GM21717 (cell line): ENCODE results near the gene METAP1D.

Experiments used
- ATAC-seq: cut with Tn5 transposase; IDR thresholded peaks from one replicate; pipeline ENCODE4 v1.9.1; 2021; ENCODE audit warnings: mild to moderate bottlenecking, moderate library complexity; ENCODE audit not compliant: unreplicated experiment

METAP1D gene

DNA sequence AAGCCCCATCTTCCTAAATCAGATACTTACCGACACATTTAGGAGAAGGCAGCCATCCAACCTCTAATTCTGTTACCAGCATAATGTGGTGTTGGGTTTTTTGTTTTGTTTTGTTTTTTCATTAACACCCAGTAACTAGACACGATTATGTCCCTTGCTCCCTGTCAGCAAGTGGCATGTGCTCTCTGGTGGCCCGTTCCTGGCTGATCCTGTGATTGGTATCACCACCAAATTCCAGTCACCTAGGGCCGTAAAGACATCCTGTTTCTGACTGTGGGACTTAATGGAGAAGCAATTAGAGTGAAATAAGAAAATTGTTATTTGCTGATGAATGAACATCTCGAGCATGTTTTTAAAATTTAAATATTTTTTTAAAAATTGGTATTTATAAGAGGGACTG, 79.7 kb downstream of the METAP1D start:
- ATAC-seq, result no peak

DNA sequence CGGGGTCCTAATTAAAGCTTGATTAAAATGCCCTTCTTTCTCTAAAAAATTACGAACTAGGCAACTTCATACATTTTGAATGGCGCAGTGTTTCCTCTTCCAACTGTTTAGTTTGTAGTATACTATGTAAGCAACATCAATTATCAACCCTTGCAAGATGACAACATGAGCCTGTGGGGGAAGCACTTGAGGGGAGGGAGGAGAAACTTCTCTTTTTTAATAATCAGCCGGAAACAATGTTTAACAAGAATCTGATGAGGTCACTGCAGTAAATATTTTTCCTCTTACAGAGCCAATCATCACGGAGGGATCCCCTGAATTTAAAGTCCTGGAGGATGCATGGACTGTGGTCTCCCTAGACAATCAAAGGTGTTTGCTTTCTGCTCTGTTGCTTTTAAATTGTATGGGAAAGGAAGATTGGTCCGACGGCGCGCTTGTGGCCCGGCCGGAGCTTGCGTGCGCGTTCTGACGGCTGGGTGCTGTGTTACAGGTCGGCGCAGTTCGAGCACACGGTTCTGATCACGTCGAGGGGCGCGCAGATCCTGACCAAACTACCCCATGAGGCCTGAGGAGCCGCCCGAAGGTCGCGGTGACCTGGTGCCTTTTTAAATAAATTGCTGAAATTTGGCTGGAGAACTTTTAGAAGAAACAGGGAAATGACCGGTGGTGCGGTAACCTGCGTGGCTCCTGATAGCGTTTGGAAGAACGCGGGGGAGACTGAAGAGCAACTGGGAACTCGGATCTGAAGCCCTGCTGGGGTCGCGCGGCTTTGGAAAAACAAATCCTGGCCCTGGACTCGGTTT, 80.3 kb downstream of the METAP1D start:
- no peak for ATAC-seq

DNA sequence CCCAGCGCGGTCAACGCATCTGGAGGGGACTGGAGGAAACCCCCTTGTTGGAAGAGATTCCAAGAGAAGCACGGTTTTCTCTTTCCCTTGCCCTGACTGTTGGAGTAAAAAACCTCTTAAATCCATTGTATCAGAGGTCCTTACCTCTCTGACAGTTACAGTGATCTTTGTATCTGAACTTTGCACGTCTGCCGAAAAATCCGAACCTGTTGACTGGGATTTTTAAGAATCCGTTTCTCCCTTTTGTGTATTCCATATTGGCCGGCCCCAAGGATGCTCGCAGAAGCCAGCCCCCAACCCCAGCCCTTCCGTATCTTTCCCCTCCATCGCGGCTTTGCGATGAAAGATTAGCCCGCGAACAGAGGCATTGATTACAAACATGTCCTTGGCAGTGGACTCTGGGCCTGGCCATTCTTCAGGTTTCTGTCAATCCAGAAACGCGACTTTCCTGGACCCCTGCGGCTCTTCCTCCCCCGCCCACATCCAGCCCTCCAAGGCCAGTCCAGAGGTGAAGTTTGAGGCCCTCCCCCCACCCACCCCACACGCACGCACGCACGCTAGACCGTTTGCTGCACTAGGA, 81.0 kb downstream of the METAP1D start:
- no peak for ATAC-seq

DNA sequence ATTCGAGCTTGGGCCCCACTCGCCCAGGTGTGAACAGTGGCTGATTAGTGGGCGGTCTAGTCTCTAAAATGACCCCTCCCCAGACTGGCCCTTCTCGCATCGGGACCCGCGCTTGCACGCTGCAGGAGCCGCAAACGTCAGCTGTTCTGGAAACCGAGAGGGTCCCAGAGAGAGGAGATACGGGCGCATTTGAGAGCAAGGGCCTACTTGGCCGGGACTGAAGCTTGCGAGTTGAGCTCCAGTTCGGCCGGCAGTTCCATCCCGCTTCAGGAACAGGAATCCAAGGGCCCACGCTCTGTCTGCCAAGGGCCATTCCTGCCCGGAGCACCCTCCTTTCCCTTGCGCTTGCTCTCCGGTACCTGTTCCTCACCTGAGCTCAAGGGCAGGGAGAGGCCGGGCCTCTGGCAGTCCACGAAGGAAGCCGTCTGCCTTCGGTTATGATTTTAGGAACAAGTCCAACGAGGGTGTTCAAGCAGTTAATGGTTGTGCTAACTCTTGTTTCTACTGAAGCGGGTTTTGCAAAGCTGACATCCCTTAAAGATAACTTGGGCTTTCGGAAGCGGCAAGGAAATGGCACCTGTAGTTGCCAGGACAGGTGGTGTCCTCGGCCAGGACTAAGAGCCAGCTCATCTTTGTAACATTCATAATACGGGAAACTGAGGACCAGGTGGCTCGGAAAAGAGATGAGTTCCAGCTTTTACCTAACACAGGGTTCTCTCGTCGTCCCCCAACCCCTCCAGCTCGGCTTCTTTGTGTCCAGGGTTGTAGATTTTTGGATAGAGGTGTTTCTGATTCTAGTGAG, 81.7 kb downstream of the METAP1D start:
- ATAC-seq, result no peak

DNA sequence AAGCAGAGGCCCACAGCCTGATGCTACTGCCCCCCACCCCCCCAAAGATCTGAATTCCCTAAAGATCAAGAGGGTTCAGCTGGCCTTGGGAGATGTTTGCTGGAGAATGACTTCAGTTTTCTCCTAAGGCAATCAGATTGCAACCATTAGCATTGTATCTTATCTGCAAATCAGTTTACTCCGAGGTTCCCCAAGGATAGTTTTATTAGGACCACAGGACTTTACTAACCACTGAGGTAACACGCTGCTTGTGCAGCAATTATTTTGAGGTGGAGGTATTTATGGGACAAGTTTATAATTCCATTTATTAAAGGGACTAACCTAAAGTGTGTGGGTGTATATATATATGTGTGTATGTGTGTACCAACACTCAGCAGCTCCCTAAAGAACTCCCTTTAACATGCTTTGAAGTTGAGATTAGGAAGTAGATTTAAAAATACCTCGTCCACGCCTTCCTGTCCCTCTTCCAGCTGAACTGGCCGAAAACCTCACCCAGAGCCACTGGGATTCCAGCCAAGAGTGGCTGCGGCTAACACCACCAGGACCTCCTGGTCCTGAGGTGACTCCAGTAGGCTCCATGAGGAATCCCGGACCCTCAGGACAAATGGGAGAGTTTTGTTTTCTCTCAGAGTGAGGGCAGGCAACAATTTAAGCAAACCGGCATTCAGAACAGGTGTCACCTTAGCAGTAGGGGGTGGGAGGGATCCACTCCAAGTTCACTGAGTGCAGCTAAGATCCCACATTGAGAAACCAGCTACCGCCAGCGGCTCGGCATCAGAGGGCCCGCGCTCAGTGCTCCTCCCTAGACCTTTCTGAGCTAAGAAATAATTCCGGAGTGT, 82.6 kb downstream of the METAP1D start:
- no peak for ATAC-seq

DNA sequence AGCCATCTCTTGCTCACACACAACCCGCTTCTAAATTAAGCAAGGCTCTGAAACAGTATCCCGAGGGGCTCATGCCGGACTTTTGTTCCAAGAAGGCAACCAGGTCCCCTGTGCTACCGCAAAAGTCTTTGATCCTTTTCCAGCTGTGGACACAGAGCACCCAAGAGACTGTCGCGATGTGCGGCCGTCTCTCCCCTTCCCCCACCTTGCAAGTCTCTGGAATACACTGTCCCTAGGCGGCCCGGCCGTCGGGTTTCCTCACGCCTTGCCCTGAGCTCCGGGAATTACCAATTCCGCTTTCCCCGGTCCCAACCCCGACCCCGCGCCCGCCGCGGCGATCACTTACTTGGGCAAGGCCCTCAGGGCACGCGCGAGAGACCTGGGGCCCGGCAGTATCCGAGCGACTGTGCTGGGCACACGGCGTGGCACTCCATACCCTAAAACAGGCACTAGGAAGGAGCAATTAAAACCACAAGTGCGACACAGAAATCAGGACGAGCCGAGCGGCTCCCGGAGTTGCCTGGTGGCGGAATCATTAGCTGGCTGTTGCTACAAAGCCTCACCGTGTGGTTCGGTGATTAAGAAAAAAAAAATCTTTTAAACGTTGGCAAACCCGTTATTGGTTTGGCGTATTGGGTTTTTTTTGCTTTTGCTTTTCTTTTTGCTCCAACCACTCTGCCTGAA, 83.3 kb downstream of the METAP1D start:
- no peak for ATAC-seq

DNA sequence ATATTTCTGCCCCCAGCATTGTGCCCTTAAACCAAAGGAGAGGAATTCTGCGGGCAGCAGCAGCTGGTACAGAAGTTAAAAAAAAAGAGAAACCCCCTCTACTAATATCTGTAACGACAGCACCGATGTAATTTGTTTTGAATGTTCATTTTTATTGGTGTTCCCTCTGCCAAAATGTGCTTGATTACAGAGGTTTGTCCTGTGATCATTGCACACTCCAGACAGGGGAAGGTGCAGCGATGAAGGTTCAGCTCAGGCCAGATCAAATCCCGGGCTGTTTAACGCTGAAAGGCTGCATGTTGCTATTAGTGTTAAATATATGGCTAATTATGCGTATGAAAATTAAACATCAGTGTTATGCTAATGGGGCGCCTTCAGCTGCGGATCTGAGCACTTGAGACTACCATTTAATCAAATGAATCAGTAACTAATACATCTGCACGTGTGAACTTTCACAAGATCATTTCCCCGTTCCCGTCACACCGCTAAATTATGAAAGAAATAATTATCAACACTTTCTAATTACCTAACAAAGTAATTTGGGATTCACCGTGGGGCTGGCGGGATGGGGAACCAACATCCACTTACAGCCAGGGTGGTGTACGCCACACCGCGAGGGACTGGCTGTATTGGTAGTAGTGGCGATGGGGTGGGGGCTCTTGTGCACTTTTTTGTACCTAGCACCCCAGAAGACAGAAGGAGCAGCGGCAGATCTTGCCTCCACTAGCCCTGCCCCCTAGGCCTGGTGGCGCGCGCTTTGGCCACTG, 84.1 kb downstream of the METAP1D start:
- ATAC-seq, result no peak

DNA sequence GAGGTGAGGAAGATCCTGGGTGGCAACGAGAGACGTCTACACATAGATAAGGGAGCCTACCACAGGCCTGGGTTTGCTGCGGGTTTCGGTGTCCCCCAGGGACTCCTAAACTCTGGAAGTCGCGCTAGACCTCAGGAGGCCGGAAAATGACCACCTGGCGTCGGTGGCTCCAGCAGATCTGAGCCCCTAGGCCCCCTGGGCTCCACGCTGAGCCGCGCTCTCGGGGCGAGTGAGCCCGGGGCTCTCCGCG, 84.6 kb downstream of the METAP1D start:
- no peak for ATAC-seq

DNA sequence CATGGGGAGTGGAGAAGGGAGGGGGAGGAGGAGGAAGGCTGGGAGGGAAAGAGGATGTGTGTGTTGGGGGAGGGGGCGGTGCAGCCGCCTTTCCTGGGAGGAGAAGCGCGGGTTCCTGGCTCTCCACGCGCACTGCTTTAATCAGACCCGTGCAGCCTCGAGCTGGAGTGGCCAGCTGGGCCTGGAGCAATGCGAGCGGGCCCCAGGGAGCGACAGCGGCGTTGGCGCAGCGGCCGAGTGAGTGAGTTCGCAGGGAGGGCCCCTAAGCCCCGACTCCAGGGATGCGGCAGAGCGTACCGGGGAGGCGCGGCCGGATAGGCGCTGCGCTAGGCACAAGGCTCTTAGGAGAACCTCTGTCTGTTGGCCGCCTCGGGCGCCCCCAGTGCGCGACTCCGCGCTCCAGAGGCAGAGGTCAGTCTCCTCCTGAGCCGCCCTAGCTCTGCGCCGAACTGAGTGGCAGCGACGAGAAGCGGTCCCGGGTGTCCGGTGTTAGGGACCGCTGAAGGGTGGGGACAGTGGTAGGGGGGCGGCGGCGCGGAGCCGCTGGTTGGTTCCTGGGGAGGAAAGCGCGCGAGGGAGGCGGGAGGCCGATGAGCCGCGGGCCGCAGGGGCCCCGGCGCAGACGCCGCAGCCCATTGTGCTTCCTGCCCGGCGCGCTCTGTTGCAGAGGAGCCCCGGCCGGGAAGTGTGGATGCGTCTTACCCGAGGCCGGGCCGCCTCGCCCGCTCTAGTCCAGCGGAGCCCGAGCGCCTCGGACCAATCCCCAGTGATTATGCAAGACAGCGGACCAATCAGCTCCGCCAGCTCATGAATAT, 85.1 kb downstream of the METAP1D start:
- peak; percentile 88 for ATAC-seq

DNA sequence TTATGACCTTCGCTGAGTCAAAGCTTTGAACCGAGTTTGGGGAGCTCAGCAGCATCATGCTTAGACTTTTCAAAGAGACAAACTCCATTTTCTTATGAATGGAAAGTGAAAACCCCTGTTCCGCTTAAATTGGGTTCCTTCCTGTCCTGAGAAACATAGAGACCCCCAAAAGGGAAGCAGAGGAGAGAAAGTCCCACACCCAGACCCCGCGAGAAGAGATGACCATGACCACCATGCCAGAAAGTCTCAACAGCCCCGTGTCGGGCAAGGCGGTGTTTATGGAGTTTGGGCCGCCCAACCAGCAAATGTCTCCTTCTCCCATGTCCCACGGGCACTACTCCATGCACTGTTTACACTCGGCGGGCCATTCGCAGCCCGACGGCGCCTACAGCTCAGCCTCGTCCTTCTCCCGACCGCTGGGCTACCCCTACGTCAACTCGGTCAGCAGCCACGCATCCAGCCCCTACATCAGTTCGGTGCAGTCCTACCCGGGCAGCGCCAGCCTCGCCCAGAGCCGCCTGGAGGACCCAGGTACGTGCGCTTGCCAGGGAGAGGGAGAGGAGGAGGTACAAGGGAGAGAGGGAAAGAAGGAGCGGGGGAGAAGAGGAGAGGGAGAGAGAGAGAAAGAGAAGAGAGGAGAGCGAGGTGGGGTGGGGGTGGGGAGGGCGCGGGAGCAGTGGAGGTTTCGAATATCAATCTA, 85.9 kb downstream of the METAP1D start, which contains the start of gene DLX1:
Gene DLX1, plus strand, starts transcription at position 48 of the 700 bp plus-strand sequence. Its CDS starts 171 bp downstream, at position 219.
- ATAC-seq, result no peak

DNA sequence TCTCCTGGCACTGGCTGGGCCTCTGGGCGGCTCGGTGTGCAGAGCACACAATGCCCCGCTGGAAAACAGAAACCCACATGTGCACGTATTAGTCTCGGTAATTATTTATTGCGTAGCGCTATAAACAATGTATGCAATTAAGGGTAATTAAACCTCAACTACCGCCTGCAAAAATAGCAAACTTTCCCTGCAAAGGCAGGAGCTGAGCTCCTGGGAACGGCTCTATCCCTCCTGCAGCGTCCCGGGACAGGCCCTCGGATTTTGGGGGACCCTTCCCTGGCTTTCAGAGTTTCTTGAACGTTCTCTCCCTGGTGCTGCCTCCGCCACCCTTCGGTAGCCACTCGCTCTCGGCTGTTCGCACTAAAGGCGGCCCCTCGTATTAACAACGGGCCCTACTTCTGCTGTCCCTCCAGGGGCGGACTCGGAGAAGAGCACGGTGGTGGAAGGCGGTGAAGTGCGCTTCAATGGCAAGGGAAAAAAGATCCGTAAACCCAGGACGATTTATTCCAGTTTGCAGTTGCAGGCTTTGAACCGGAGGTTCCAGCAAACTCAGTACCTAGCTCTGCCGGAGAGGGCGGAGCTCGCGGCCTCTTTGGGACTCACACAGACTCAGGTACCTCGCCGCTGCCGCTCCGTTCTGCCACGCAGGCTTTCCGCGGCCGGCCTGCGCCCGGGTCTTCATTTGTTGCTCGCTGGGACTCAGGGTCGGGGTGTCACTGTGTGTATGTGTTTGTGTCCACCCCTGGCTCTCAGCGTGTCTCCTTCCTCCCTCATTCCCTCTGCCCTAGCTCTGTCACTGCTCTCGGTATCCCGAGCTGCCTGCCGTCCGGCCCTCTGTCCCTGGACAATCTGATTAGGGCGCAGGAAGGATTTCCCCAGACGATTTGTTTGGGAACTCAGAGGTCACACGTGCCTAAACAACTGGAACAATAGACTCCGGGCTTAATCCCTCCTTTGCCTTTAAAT, 86.8 kb downstream of the METAP1D start:
- ATAC-seq, result no peak

DNA sequence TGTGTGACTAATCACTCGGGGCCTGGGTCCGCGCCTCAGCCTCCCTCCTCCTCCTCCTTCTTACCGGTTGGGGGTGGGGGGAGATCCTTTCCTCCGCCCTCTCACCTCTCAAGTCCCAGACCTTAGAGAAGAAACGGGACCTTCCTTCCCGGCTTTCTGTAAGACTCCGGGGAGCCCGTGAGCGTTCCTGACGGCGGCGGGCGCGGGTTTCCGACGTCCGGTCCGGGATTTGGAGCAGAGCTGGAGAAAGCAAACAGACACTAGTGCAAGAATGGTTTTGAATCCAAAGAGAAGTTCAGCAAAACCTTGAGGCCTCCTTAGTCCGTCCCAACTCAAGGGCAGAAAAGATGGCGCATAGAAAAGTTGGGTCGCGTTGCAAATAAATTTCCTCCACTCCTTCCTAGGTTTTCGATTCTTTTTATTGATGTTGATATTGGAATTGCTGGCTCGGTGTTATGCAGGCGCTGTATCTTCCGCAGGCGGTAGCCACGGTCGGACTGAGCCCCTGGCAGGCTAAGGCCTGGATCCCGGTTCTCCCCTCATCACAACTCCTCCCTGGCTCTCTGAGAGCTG, 87.5 kb downstream of the METAP1D start:
- ATAC-seq, result no peak

DNA sequence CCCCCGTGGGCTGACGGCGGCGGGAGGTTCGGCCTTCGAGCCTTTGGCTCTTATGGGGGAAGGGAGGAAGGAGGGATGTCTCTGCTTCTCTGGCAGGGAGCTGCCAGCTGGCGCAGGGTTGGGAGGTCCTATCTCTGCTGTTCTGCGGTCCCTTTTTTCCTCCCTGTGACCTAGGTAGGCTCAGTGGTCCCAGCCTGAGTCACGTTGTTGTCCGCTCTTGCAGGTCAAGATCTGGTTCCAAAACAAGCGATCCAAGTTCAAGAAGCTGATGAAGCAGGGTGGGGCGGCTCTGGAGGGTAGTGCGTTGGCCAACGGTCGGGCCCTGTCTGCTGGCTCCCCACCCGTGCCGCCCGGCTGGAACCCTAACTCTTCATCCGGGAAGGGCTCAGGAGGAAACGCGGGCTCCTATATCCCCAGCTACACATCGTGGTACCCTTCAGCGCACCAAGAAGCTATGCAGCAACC, 88.1 kb downstream of the METAP1D start:
- ATAC-seq, result no peak

DNA sequence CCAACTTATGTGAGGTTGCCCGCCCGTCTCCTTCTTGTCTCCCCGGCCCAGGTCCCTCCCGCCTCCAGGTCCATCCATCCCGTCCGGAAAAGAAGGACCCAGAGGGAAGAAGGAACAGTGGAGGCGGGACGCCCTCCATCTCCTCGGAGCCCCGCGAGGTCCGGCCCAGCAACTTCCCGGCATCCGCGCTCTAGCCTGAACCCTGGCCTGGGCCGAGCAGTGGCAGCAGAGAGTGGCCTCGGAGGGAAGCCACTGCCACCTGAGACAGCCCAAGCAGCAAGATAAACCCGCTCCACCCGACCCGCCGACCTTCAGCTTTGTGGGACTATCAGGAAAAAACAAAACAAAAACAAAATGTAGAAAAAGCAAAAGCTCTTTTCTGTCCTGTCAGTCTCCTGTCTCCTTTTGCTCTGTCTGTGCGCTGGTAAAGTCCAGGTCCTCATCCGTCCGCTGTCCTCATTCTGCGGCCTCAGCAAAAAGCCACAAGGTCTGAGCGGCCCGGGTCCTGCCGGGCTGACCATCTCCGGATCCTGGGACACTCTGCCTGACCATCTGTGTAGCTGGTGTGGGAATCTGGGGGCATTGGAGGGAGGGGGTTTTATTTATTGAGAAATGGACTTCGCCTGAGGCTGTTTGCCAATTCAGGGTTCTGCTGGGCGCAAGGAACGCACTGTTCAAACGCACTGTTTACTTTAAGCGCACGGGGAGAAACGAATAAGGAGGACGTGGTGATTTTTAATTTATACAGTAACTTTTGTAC, 88.7 kb downstream of the METAP1D start:
- ATAC-seq, result no peak

DNA sequence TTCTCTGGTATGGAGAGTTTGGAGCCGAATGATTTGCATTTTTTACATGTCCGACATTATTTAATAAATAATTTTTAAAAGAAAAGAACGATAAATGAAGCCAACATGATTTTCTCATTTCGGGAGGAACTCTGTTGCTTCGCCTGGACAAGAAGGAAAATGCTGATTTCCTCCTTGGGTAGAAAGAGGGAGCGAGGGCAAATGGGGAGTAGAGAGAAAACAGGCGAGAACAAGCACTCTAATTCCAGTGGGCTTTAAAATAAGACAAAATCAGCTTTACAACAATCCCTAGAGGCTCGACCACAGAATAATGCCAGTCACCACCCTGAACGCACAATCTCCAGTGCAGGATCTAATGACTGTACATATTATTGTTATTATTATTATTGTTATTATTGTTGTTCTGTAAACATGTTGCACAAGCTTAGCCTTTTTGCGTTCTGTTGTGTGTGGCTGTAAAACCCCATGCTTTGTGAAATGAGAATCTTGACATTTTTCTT, 89.3 kb downstream of the METAP1D start:
- ATAC-seq, result no peak

DNA sequence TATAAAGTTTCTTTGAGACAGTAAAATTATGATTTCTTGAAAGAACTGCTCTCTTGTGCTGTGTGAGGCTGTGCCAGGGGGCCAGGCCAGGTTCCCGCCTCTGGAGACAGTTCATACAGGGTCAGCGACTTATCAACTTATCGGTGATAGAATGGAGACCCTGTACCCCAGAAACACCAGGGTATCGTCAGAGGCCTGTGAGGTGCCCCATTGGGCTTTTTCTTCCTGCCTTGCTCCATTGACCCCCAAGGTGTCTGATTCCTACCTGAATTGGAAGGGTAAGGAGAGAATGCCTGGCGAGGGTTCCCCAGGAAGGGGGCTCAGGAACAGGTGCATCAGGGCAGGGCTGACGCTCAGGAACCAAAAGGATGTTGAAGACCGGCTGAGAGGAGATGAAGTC, 89.9 kb downstream of the METAP1D start:
- no peak for ATAC-seq
